PC-3 (cell line): ENCODE results near the gene SLC2A3. TPM values are rescaled to one million over a fixed set of nuclear protein-coding genes. Genes with fewer than 3 reads are reported as not detected.

Experiments
- ATAC-seq: fragments of 200-7000 bp; cut with Tn5 transposase; 2 replicates; pipeline ENCODE4 v1.9.1; 2020; ENCODE audit warnings: mild to moderate bottlenecking, moderate library complexity
- BruUV-seq: library from RNA; stranded (reverse); fragments of 400-500 nt; replicated peaks from 2 replicates; lab custom pipeline; 2021; lab: Mats Ljungman, UMichigan
- CTCF ChIA-PET: fragments of 300-600 bp; sonication (Branson Sonifier 250); formaldehyde crosslinking; loops from one replicate; lab custom pipeline; 2022; ENCODE audit warnings: antibody characterized with exemption; lab: Charles Lee
- POLR2A ChIA-PET: fragments of 300-600 bp; sonication (Branson Sonifier 250); formaldehyde crosslinking; loops from one replicate; lab custom pipeline; 2022; ENCODE audit warnings: antibody characterized with exemption; ENCODE audit not compliant: unreplicated experiment; lab: Charles Lee
- DNase-seq: peaks from one replicate; pipeline ENCODE4 v3.0.0-alpha.2; 2015
- H2AFZ ChIP-seq: fragments of 300-600 bp; sonication (generic); 2 replicates; pipeline ENCODE4 v1.6.0; 2016; ENCODE audit warnings: antibody characterized with exemption, low read length
- H3F3A ChIP-seq: fragments of 300-600 bp; sonication (generic); one replicate; pipeline ENCODE4 v1.6.0; 2017; ENCODE audit warnings: antibody characterized with exemption, low read length, control low read depth, mild to moderate bottlenecking; ENCODE audit not compliant: unreplicated experiment
- H3K27ac ChIP-seq: fragments of 300-600 bp; sonication (generic); 2 replicates; pipeline ENCODE4 v1.5.1; 2016; ENCODE audit warnings: mild to moderate bottlenecking, low read length
- H3K27me3 ChIP-seq: fragments of 300-600 bp; sonication (generic); 2 replicates; pipeline ENCODE4 v1.6.1; 2016; ENCODE audit warnings: low read length, mixed read lengths
- H3K36me3 ChIP-seq: fragments of 300-600 bp; sonication (generic); 2 replicates; pipeline ENCODE4 v1.6.1; 2016; ENCODE audit warnings: low read depth, mixed run types, low read length, mixed read lengths
- H3K4me1 ChIP-seq: fragments of 300-600 bp; sonication (generic); 2 replicates; pipeline ENCODE4 v1.5.1; 2016; ENCODE audit warnings: low read length; ENCODE audit not compliant: insufficient read depth
- H3K4me2 ChIP-seq: fragments of 300-600 bp; sonication (generic); 2 replicates; pipeline ENCODE4 v1.6.0; 2016; ENCODE audit warnings: low read length
- H3K4me3 ChIP-seq: fragments of 300-600 bp; sonication (generic); 2 replicates; pipeline ENCODE4 v1.5.1; 2016; ENCODE audit warnings: mild to moderate bottlenecking, low read length, mixed read lengths
- H3K79me2 ChIP-seq: fragments of 300-600 bp; sonication (generic); 2 replicates; pipeline ENCODE4 v1.6.1; 2017; ENCODE audit warnings: low read length, mixed read lengths
- H3K9ac ChIP-seq: fragments of 300-600 bp; sonication (generic); 2 replicates; pipeline ENCODE4 v1.6.0; 2016; ENCODE audit warnings: mild to moderate bottlenecking, low read length
- H3K9me2 ChIP-seq: fragments of 300-600 bp; sonication (generic); replicated peaks from 2 replicates; pipeline ENCODE4 v1.6.1; 2016; ENCODE audit warnings: mixed run types, low read length, mixed read lengths
- H3K9me3 ChIP-seq: fragments of 300-600 bp; sonication (generic); 2 replicates; pipeline ENCODE4 v1.6.1; 2016; ENCODE audit warnings: low read length, mixed read lengths
- H4K20me1 ChIP-seq: fragments of 300-600 bp; sonication (generic); 2 replicates; pipeline ENCODE4 v1.6.1; 2016; ENCODE audit warnings: low read length, mixed read lengths
- CTCF ChIP-seq: fragments of 300-600 bp; sonication (generic); conservative IDR thresholded peaks from 2 replicates; pipeline ENCODE4 v1.5.1; 2017; ENCODE audit warnings: antibody characterized with exemption, low read depth, mild to moderate bottlenecking, low read length
- EZH2 ChIP-seq: fragments of 300-600 bp; sonication (generic); IDR thresholded peaks from one replicate; pipeline ENCODE4 v1.6.1; 2017; ENCODE audit warnings: antibody characterized with exemption, mild to moderate bottlenecking, low read length; ENCODE audit not compliant: unreplicated experiment
- EZH2phosphoT487 ChIP-seq: fragments of 300-600 bp; sonication (generic); IDR thresholded peaks from 2 replicates; pipeline ENCODE4 v1.6.1; 2018; ENCODE audit warnings: mild to moderate bottlenecking, antibody characterized with exemption, low read length, borderline replicate concordance
- intact Hi-C: fragments of 100-400 bp; cut with micrococcal nuclease; formaldehyde crosslinking; loops from 2 replicates; pipeline ENCODE4 v1.9.0; 2023
- total RNA-seq: library from RNA; depleted of rRNA; stranded (reverse); fragments of >200 nt; gene quantifications from 2 replicates; pipeline ENCODE4 v1.2.3, GENCODE V29; 2014; rRNA removed

Gene SLC2A3
- total RNA-seq, 1 experiment from 2014 or later: not detected

- DNase-seq (no peak), ATAC-seq (no peak)
- no peak overlapping the region for H3K4me3 ChIP-seq
- H3K79me2 ChIP-seq: no peaks in the 10 kb centered on the region
- H4K20me1 ChIP-seq: no peaks in the 10 kb centered on the region
- H3K9me2 ChIP-seq: no peaks in the 10 kb centered on the region
- no peak overlapping the region for H3K4me2 ChIP-seq
- no peaks in the 10 kb centered on the region for H3F3A ChIP-seq
- intact Hi-C loops: no loop called here
- POLR2A ChIA-PET: no interaction called here
- H2AFZ ChIP-seq: no peak overlapping the region
- H3K36me3 ChIP-seq: no peaks in the 10 kb centered on the region
- CTCF ChIA-PET: no interaction called here
- 0 out of 2 replicates have a peak, but pooled peaks cover 2% of the 10 kb centered on the region for H3K4me1 ChIP-seq
- no peak for TF ChIP-seq EZH2
- no peak for TF ChIP-seq EZH2phosphoT487
- no peak for TF ChIP-seq CTCF
- H3K27me3 ChIP-seq: no peaks in the 10 kb centered on the region
- no peak overlapping the region for H3K27ac ChIP-seq
- no peak overlapping the region for H3K9ac ChIP-seq
- no TSS peak for BruUV-seq
- no peaks in the 10 kb centered on the region for H3K9me3 ChIP-seq
Observed at GRCh38 chr12:7870335-7870734, 65.7 kb downstream of the SLC2A3 start.

Other genes starting within 250 kb of the SLC2A3 start
- not detected in 2 replicates for gene GDF3, start 240.4 kb downstream of the SLC2A3 start, total RNA-seq
- not detected in 2 replicates for gene DPPA3, start 224.8 kb downstream of the SLC2A3 start, total RNA-seq
- gene CLEC4C, start 188.8 kb downstream of the SLC2A3 start, total RNA-seq: not detected in 2 replicates
- not detected in 2 replicates for gene NANOGNB, start 171.0 kb downstream of the SLC2A3 start, total RNA-seq
- gene NANOG, start 146.8 kb downstream of the SLC2A3 start, total RNA-seq: not detected in 2 replicates
- not detected in 2 replicates for gene SLC2A14, start 63.3 kb downstream of the SLC2A3 start, total RNA-seq
- gene FOXJ2, start 96.5 kb upstream of the SLC2A3 start, total RNA-seq: 6.9 and 10.0 TPM in 2 replicates
- gene C3AR1, start 130.2 kb upstream of the SLC2A3 start, total RNA-seq: not detected in 2 replicates
- 27.8 and 34.8 TPM in 2 replicates for gene NECAP1, start 146.1 kb upstream of the SLC2A3 start, total RNA-seq
- 0.51 TPM in 1 of 2 replicates, not detected in the other for gene CLEC4A, start 187.4 kb upstream of the SLC2A3 start, total RNA-seq
- not detected in 2 replicates for gene ZNF705A, start 220.8 kb upstream of the SLC2A3 start, total RNA-seq